HCT116 (cell line): Measurements from ENCODE around the gene ADD1. TPM values are rescaled to one million over a fixed set of nuclear protein-coding genes. Genes with fewer than 3 reads are reported as not detected.
A peak's percentile ranks its signal among the peaks of the same experiment; 100 is the strongest.

ENCODE experiments used
- ATAC-seq: fragments of 200-7000 bp; cut with Tn5 transposase; 2 replicates; pipeline ENCODE4 v1.9.1; 2020; ENCODE audit warnings: mild to moderate bottlenecking, moderate library complexity
- BruUV-seq: library from RNA; stranded (reverse); fragments of 400-500 nt; replicated peaks from 2 replicates; lab custom pipeline; 2021; lab: Mats Ljungman, UMichigan
- CTCF ChIA-PET: fragments of 300-600 bp; sonication (Branson Sonifier 250); formaldehyde crosslinking; loops from one replicate; lab custom pipeline; 2021; ENCODE audit warnings: antibody characterized with exemption; lab: Charles Lee
- POLR2A ChIA-PET: fragments of 300-600, 350-600 bp; sonication (Branson Sonifier 250); formaldehyde crosslinking; loops from one replicate; lab custom pipeline; 2021; ENCODE audit warnings: antibody characterized with exemption; lab: Charles Lee
- RAD21 ChIA-PET, 2 experiments: fragments of 300-600 bp; sonication (Branson Sonifier 250); formaldehyde crosslinking; loops; one replicate each; lab custom pipeline; 2023; ENCODE audit warnings: low total read pairs in 2 of 2; ENCODE audit not compliant: uncharacterized antibody in 2 of 2, unreplicated experiment in 2 of 2, low non-redundant PET in 1 of 2; lab: Charles Lee
- DNase-seq: peaks from one replicate; pipeline ENCODE4 v3.0.0-alpha.2; 2010; ENCODE audit warnings: low read depth, low spot score
- H2AFZ ChIP-seq: fragments of 200-600 bp; shearing (Covaris generic), sonication (generic); 2 replicates; pipeline ENCODE4 v1.6.1; 2017; ENCODE audit warnings: low read depth, mixed run types, mixed read lengths, antibody characterized with exemption, low read length; ENCODE audit not compliant: poor library complexity, severe bottlenecking
- H3K27ac ChIP-seq: 2 replicates; pipeline ENCODE4 v1.5.1; 2012; ENCODE audit warnings: low read depth, low read length
- H3K27me3 ChIP-seq: fragments of 200-600 bp; sonication (generic); 2 replicates; pipeline ENCODE4 v1.6.1; 2016; ENCODE audit warnings: mixed run types, low read length, mixed read lengths; ENCODE audit not compliant: insufficient read depth
- H3K36me3 ChIP-seq, 2 experiments: fragments of 200-500 bp in 1 of 2; fragments of 200-600 bp in 1 of 2; sonication (Bioruptor generic) in 1 of 2; sonication (generic) in 1 of 2; 2 replicates each; pipeline versions ENCODE4 v1.5.1 to v1.6.1; 2014 to 2016; ENCODE audit warnings: low read length in 2 of 2, inconsistent platforms in 1 of 2, mixed read lengths in 1 of 2, mixed run types in 1 of 2; ENCODE audit not compliant: insufficient read depth in 2 of 2, control insufficient read depth in 1 of 2
- H3K4me1 ChIP-seq, 2 experiments: fragments of 200-600 bp in 1 of 2; sonication (generic) in 1 of 2; 2 replicates each; pipeline versions ENCODE4 v1.5.1 to v1.6.1; 2012 to 2017; ENCODE audit warnings: low read length in 2 of 2, inconsistent platforms in 1 of 2, mild to moderate bottlenecking in 1 of 2, mixed read lengths in 1 of 2, mixed run types in 1 of 2, moderate library complexity in 1 of 2; ENCODE audit not compliant: insufficient read depth in 2 of 2, control insufficient read depth in 1 of 2
- H3K4me2 ChIP-seq: fragments of 200-600 bp; sonication (generic); 2 replicates; pipeline ENCODE4 v1.6.1; 2017; ENCODE audit warnings: mixed run types, low read length, mixed read lengths
- H3K4me3 ChIP-seq, 2 experiments: fragments of 200-600 bp in 1 of 2; sonication (generic) in 1 of 2; replicated peaks in 1 of 2; 2 replicates each; pipeline ENCODE4 v1.5.1; 2011 to 2016; ENCODE audit warnings: low read length in 2 of 2, control low read depth in 1 of 2, low read depth in 1 of 2, mild to moderate bottlenecking in 1 of 2, mixed read lengths in 1 of 2, mixed run types in 1 of 2
- H3K79me2 ChIP-seq: fragments of 200-600 bp; sonication (generic); 2 replicates; pipeline ENCODE4 v1.6.1; 2017; ENCODE audit warnings: mild to moderate bottlenecking, mixed run types, low read length, moderate library complexity, mixed read lengths; ENCODE audit not compliant: insufficient read depth
- H3K9ac ChIP-seq: fragments of 200-600 bp; sonication (generic); 2 replicates; pipeline ENCODE4 v1.6.1; 2016; ENCODE audit warnings: low read length, mixed read lengths
- H3K9me2 ChIP-seq: fragments of 200-600 bp; sonication (generic), shearing (Covaris generic); 2 replicates; pipeline ENCODE4 v1.6.1; 2017; ENCODE audit warnings: mixed run types, mild to moderate bottlenecking, moderate library complexity; ENCODE audit not compliant: insufficient read depth
- H3K9me3 ChIP-seq, 2 experiments: fragments of 200-500 bp in 1 of 2; fragments of 200-600 bp in 1 of 2; sonication (Bioruptor generic) in 1 of 2; sonication (generic) in 1 of 2; 2 replicates each; pipeline ENCODE4 v1.6.1; 2014 to 2017; ENCODE audit warnings: low read length in 2 of 2, mixed read lengths in 2 of 2, inconsistent platforms in 1 of 2, low read depth in 1 of 2, mild to moderate bottlenecking in 1 of 2, mixed run types in 1 of 2, moderate library complexity in 1 of 2; ENCODE audit not compliant: control insufficient read depth in 1 of 2, insufficient read depth in 1 of 2
- H4K20me1 ChIP-seq: fragments of 200-600 bp; sonication (generic), shearing (Covaris generic); 2 replicates; pipeline ENCODE4 v1.6.1; 2017; ENCODE audit warnings: mixed run types, mild to moderate bottlenecking, moderate library complexity; ENCODE audit not compliant: insufficient read depth
- CBX3 ChIP-seq: IDR thresholded peaks from 2 replicates; pipeline ENCODE4 v1.6.1; 2012; ENCODE audit warnings: low read depth
- CEBPB ChIP-seq: IDR thresholded peaks from 2 replicates; pipeline ENCODE4 v1.6.1; 2012; ENCODE audit warnings: low read depth
- EGR1 ChIP-seq: IDR thresholded peaks from 2 replicates; pipeline ENCODE4 v1.6.1; 2012; ENCODE audit warnings: low read depth
- ELF1 ChIP-seq: IDR thresholded peaks from 2 replicates; pipeline ENCODE4 v1.6.1; 2012; ENCODE audit warnings: low read depth, borderline replicate concordance
- EZH2 ChIP-seq: fragments of 200-600 bp; sonication (generic); IDR thresholded peaks from 2 replicates; pipeline ENCODE4 v1.6.1; 2017; ENCODE audit warnings: antibody characterized with exemption, mixed run types
- EZH2phosphoT487 ChIP-seq: fragments of 200-600 bp; IDR thresholded peaks from 2 replicates; pipeline ENCODE4 v1.6.1; 2018; ENCODE audit warnings: antibody characterized with exemption, borderline replicate concordance
- FOSL1 ChIP-seq: IDR thresholded peaks from 2 replicates; pipeline ENCODE4 v1.6.1; 2012; ENCODE audit warnings: low read depth
- JUND ChIP-seq: IDR thresholded peaks from 2 replicates; pipeline ENCODE4 v1.6.1; 2012
- POLR2AphosphoS5 ChIP-seq: IDR thresholded peaks from 2 replicates; pipeline ENCODE4 v1.6.1; 2011; ENCODE audit warnings: mild to moderate bottlenecking, low read depth, low read length, moderate library complexity
- RAD21 ChIP-seq: IDR thresholded peaks from 2 replicates; pipeline ENCODE4 v1.6.1; 2012; ENCODE audit warnings: low read depth, mild to moderate bottlenecking
- SIN3A ChIP-seq: IDR thresholded peaks from 2 replicates; pipeline ENCODE4 v1.6.1; 2012; ENCODE audit warnings: low read depth
- SP1 ChIP-seq: IDR thresholded peaks from 2 replicates; pipeline ENCODE4 v1.6.1; 2012; ENCODE audit warnings: low read depth
- TCF7L2 ChIP-seq: IDR thresholded peaks from 2 replicates; pipeline ENCODE4 v1.7.0; 2011; ENCODE audit warnings: borderline replicate concordance, inconsistent platforms; ENCODE audit not compliant: insufficient read depth, insufficient read length; ENCODE audit errors: extremely low read depth
- YY1 ChIP-seq: IDR thresholded peaks from 2 replicates; pipeline ENCODE4 v1.6.1; 2011; ENCODE audit warnings: low read length, low read depth, moderate library complexity, mild to moderate bottlenecking; ENCODE audit not compliant: insufficient replicate concordance; ENCODE audit errors: extremely low read depth
- ZNF274 ChIP-seq: fragments of 200-500 bp; sonication (Bioruptor generic); IDR thresholded peaks from 2 replicates; pipeline ENCODE4 v1.6.1; 2014; ENCODE audit warnings: mild to moderate bottlenecking, low read depth, low read length, inconsistent platforms
- intact Hi-C: fragments of 100-400 bp; cut with micrococcal nuclease; formaldehyde crosslinking; loops from 2 replicates; pipeline ENCODE4 v1.10.0; 2022
- total RNA-seq: library from RNA; stranded (reverse); gene quantifications from one replicate; pipeline ENCODE4 v1.2.1, GENCODE V29; 2021; ENCODE audit not compliant: unreplicated experiment
- TF ChIP-seq, protein P1 (sequence below): IDR thresholded peaks from 2 replicates; pipeline ENCODE4 v1.6.1; 2012
- TF ChIP-seq, protein P2 (sequence below), 3 experiments: fragments of 200-600 bp in 1 of 3; sonication (generic) in 1 of 3; IDR thresholded peaks in 2 of 3; conservative IDR thresholded peaks in 1 of 3; 2 replicates each; pipeline ENCODE4 v1.5.1; 2012 to 2017; ENCODE audit warnings: low read depth in 2 of 3, low read length in 2 of 3, antibody characterized with exemption in 1 of 3, borderline replicate concordance in 1 of 3, control low read depth in 1 of 3, mild to moderate bottlenecking in 1 of 3, mixed read lengths in 1 of 3, mixed run types in 1 of 3, moderate library complexity in 1 of 3; ENCODE audit not compliant: insufficient read depth in 1 of 3
- TF ChIP-seq, protein P3 (sequence below): IDR thresholded peaks from 2 replicates; pipeline ENCODE4 v1.6.1; 2012
- TF ChIP-seq, protein P4 (sequence below): IDR thresholded peaks from 2 replicates; pipeline ENCODE4 v1.6.1; 2012; ENCODE audit warnings: low read depth
- TF ChIP-seq, protein P5 (sequence below): IDR thresholded peaks from 2 replicates; pipeline ENCODE4 v1.6.1; 2011; ENCODE audit warnings: mild to moderate bottlenecking, low read length, moderate library complexity; ENCODE audit not compliant: insufficient replicate concordance; ENCODE audit errors: extremely low read depth

The ADD1 gene
- total RNA-seq, 1 experiment from 2014 or later: 139 TPM

DNA sequence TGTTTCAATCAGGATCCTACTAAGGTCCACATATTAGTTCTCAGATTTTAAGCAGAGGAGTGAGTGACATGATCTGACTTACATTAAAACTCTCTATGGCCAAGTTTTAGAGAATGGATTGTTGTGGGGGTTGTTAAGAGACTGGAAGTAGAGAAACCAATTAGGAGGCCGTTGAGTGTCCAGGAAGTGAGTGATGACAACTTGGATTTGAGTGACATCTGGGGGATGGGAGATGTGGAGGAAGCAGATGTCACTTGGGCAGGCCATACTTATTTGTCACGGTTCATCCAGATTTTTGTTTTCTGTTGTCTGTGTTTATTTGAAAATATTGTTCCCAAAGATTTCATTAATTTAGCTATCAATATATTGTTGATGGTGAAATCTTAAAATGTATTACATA lies 28.3 kb downstream of the ADD1 start:
- DNase-seq: no peak
- no peak overlapping the region for H3K27ac ChIP-seq
- ChIA-PET CTCF (no interaction called here), POLR2A (no interaction called here), RAD21 (no interaction called here)
- peaks cover 72% of the 10 kb centered on the region for H3K79me2 ChIP-seq
- no TSS peak for BruUV-seq
- no peak overlapping the region for H3K4me3 ChIP-seq
- H3K27me3 ChIP-seq: no peaks in the 10 kb centered on the region
- no peaks in the 10 kb centered on the region for H3K36me3 ChIP-seq
- intact Hi-C loops: no loop called here
- no peak overlapping the region for H3K9ac ChIP-seq
- H3K9me3 ChIP-seq: no peaks in the 10 kb centered on the region
- no peak overlapping the region for H2AFZ ChIP-seq
- H3K4me2 ChIP-seq: peak overlapping the region; percentile 10; the same call in 1 of the 2 replicates
- TF ChIP-seq, protein P1, sequence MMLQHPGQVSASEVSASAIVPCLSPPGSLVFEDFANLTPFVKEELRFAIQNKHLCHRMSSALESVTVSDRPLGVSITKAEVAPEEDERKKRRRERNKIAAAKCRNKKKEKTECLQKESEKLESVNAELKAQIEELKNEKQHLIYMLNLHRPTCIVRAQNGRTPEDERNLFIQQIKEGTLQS: no peak
- TF ChIP-seq EZH2phosphoT487 (no peak), EGR1 (no peak), SIN3A (no peak), CEBPB (no peak), RAD21 (no peak), ZNF274 (no peak), FOSL1 (no peak), SP1 (no peak), ELF1 (no peak), POLR2AphosphoS5 (no peak), EZH2 (no peak), JUND (no peak), YY1 (no peak), CBX3 (no peak), TCF7L2 (no peak)
- TF ChIP-seq, protein P2, sequence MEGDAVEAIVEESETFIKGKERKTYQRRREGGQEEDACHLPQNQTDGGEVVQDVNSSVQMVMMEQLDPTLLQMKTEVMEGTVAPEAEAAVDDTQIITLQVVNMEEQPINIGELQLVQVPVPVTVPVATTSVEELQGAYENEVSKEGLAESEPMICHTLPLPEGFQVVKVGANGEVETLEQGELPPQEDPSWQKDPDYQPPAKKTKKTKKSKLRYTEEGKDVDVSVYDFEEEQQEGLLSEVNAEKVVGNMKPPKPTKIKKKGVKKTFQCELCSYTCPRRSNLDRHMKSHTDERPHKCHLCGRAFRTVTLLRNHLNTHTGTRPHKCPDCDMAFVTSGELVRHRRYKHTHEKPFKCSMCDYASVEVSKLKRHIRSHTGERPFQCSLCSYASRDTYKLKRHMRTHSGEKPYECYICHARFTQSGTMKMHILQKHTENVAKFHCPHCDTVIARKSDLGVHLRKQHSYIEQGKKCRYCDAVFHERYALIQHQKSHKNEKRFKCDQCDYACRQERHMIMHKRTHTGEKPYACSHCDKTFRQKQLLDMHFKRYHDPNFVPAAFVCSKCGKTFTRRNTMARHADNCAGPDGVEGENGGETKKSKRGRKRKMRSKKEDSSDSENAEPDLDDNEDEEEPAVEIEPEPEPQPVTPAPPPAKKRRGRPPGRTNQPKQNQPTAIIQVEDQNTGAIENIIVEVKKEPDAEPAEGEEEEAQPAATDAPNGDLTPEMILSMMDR (IDR thresholded peaks at IDR 0.05 in 2 of 3, conservative IDR thresholded peaks at IDR 0.05 in 1 of 3; ENCODE audit: borderline replicate concordance in 1 of 3, insufficient read depth in 1 of 3, low read depth in 2 of 3, low read length in 2 of 3): no peak
- TF ChIP-seq, protein P3, sequence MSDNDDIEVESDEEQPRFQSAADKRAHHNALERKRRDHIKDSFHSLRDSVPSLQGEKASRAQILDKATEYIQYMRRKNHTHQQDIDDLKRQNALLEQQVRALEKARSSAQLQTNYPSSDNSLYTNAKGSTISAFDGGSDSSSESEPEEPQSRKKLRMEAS: no peak
- TF ChIP-seq, protein P4, sequence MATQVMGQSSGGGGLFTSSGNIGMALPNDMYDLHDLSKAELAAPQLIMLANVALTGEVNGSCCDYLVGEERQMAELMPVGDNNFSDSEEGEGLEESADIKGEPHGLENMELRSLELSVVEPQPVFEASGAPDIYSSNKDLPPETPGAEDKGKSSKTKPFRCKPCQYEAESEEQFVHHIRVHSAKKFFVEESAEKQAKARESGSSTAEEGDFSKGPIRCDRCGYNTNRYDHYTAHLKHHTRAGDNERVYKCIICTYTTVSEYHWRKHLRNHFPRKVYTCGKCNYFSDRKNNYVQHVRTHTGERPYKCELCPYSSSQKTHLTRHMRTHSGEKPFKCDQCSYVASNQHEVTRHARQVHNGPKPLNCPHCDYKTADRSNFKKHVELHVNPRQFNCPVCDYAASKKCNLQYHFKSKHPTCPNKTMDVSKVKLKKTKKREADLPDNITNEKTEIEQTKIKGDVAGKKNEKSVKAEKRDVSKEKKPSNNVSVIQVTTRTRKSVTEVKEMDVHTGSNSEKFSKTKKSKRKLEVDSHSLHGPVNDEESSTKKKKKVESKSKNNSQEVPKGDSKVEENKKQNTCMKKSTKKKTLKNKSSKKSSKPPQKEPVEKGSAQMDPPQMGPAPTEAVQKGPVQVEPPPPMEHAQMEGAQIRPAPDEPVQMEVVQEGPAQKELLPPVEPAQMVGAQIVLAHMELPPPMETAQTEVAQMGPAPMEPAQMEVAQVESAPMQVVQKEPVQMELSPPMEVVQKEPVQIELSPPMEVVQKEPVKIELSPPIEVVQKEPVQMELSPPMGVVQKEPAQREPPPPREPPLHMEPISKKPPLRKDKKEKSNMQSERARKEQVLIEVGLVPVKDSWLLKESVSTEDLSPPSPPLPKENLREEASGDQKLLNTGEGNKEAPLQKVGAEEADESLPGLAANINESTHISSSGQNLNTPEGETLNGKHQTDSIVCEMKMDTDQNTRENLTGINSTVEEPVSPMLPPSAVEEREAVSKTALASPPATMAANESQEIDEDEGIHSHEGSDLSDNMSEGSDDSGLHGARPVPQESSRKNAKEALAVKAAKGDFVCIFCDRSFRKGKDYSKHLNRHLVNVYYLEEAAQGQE: no peak
- TF ChIP-seq, protein P5, sequence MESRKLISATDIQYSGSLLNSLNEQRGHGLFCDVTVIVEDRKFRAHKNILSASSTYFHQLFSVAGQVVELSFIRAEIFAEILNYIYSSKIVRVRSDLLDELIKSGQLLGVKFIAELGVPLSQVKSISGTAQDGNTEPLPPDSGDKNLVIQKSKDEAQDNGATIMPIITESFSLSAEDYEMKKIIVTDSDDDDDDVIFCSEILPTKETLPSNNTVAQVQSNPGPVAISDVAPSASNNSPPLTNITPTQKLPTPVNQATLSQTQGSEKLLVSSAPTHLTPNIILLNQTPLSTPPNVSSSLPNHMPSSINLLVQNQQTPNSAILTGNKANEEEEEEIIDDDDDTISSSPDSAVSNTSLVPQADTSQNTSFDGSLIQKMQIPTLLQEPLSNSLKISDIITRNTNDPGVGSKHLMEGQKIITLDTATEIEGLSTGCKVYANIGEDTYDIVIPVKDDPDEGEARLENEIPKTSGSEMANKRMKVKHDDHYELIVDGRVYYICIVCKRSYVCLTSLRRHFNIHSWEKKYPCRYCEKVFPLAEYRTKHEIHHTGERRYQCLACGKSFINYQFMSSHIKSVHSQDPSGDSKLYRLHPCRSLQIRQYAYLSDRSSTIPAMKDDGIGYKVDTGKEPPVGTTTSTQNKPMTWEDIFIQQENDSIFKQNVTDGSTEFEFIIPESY: no peak
- H4K20me1 ChIP-seq: no peaks in the 10 kb centered on the region; the same call in 1 of the 2 replicates
- no peak for ATAC-seq
- no peaks in the 10 kb centered on the region for H3K9me2 ChIP-seq
- peaks cover 0 to 8% of the 10 kb centered on the region in 2 experiments; a peak in 2 of 4 replicates for H3K4me1 ChIP-seq
